B cell (primary cell): ENCODE measurements around the gene UBQLN2. TPM values are rescaled to one million over a fixed set of nuclear protein-coding genes. Genes with fewer than 3 reads are reported as not detected.

ENCODE experiments used
- ATAC-seq: fragments of 200-7000 bp; cut with Tn5 transposase; one replicate; pipeline ENCODE4 v1.10.0; 2021; ENCODE audit warnings: low read depth, mild to moderate bottlenecking, moderate number of reproducible peaks, moderate library complexity
- CTCF ChIA-PET: fragments of 350-600 bp; sonication (Branson Sonifier 250); formaldehyde crosslinking; loops from one replicate; lab custom pipeline; 2021; ENCODE audit warnings: antibody characterized with exemption, inconsistent platforms; lab: Charles Lee
- POLR2A ChIA-PET: fragments of 350-600 bp; sonication (Branson Sonifier 250); formaldehyde crosslinking; loops from one replicate; lab custom pipeline; 2021; ENCODE audit warnings: antibody characterized with exemption; lab: Charles Lee
- DNase-seq: peaks from one replicate; pipeline ENCODE4 v3.0.0; 2013
- H2AFZ ChIP-seq: 2 replicates; pipeline ENCODE4 v1.6.1; 2012; ENCODE audit warnings: mild to moderate bottlenecking, low read depth, low read length; ENCODE audit not compliant: insufficient read depth, poor library complexity, severe bottlenecking
- H3K27ac ChIP-seq, 2 donors: 1 replicate in 1 of 2; 2 replicates in 1 of 2; pipeline ENCODE4 v1.5.1; 2012 to 2013; ENCODE audit warnings: low read length in 2 of 2, mild to moderate bottlenecking in 2 of 2, moderate library complexity in 1 of 2
- H3K27me3 ChIP-seq, 4 experiments: fragments of 200-600 bp in 1 of 4; sonication (generic) in 1 of 4; replicated peaks in 1 of 4; 1 replicate in 2 of 4; 2 replicates in 2 of 4; pipeline versions ENCODE4 v1.6.1 to v1.7.0; 2013 to 2016; ENCODE audit warnings: low read length in 3 of 4, mild to moderate bottlenecking in 2 of 4, mixed read lengths in 1 of 4, moderate library complexity in 1 of 4; ENCODE audit not compliant: insufficient read depth in 4 of 4, control insufficient read depth in 3 of 4; ENCODE audit errors: control extremely low read depth in 1 of 4
- H3K36me3 ChIP-seq, 2 experiments: replicated peaks in 1 of 2; 1 replicate in 1 of 2; 2 replicates in 1 of 2; pipeline versions ENCODE4 v1.6.1 to v1.7.1; 2013; ENCODE audit warnings: low read length in 1 of 2; ENCODE audit not compliant: insufficient read depth in 2 of 2, control insufficient read depth in 1 of 2; ENCODE audit errors: control extremely low read depth in 1 of 2, extremely low read depth in 1 of 2
- H3K4me1 ChIP-seq, 2 donors: fragments of 200-600 bp in 1 of 2; sonication (generic) in 1 of 2; 1 replicate in 1 of 2; 2 replicates in 1 of 2; pipeline versions ENCODE4 v1.5.1 to v1.6.1; 2013 to 2017; ENCODE audit warnings: low read length in 2 of 2; ENCODE audit not compliant: control insufficient read depth in 2 of 2, insufficient read depth in 2 of 2
- H3K4me2 ChIP-seq: replicated peaks from 2 replicates; pipeline ENCODE3; 2012; ENCODE audit warnings: mild to moderate bottlenecking, low read depth, low read length; ENCODE audit not compliant: poor library complexity, severe bottlenecking
- H3K4me3 ChIP-seq, 5 experiments: fragments of 200-600 bp in 1 of 5; sonication (generic) in 1 of 5; 1 replicate in 3 of 5; 2 replicates in 2 of 5; pipeline versions ENCODE4 v1.5.1 to v1.7.0; 2011 to 2016; ENCODE audit warnings: low read length in 4 of 5, mild to moderate bottlenecking in 4 of 5, low read depth in 2 of 5, control low read depth in 1 of 5, moderate library complexity in 1 of 5; ENCODE audit not compliant: insufficient read depth in 1 of 5; ENCODE audit errors: control extremely low read depth in 1 of 5, extremely low read depth in 1 of 5
- H3K79me2 ChIP-seq: fragments of 200-600 bp; sonication (generic); one replicate; pipeline ENCODE4 v1.6.0; 2016; ENCODE audit warnings: low read length; ENCODE audit not compliant: control insufficient read depth, insufficient read depth
- H3K9ac ChIP-seq: fragments of 200-600 bp; sonication (generic); 2 replicates; pipeline ENCODE4 v1.6.1; 2017; ENCODE audit warnings: mild to moderate bottlenecking, low read length, moderate library complexity
- H3K9me3 ChIP-seq, 3 donors: one replicate each; pipeline versions ENCODE4 v1.6.1 to v1.7.1; 2013; ENCODE audit warnings: low read length in 2 of 3; ENCODE audit not compliant: control insufficient read depth in 2 of 3, insufficient read depth in 1 of 3; ENCODE audit errors: control extremely low read depth in 1 of 3
- H4K20me1 ChIP-seq: 2 replicates; pipeline ENCODE4 v1.6.0; 2012; ENCODE audit warnings: mild to moderate bottlenecking, low read length; ENCODE audit not compliant: insufficient read depth, control insufficient read depth, poor library complexity, severe bottlenecking
- H3K27ac Mint-ChIP-seq: one replicate; pipeline ENCODE4 v1.8.0; 2021; ENCODE audit warnings: mixed read lengths
- H3K27me3 Mint-ChIP-seq: one replicate; pipeline ENCODE4 v1.8.0; 2021; ENCODE audit warnings: mixed read lengths
- H3K4me1 Mint-ChIP-seq: one replicate; pipeline ENCODE4 v1.8.0; 2021; ENCODE audit warnings: mixed read lengths
- H3K4me3 Mint-ChIP-seq: one replicate; pipeline ENCODE4 v1.8.0; 2021; ENCODE audit warnings: mixed read lengths
- H3K9me3 Mint-ChIP-seq: one replicate; pipeline ENCODE4 v1.8.0; 2022; ENCODE audit warnings: mixed read lengths; ENCODE audit not compliant: insufficient read depth
- CTCF ChIP-seq: fragments of 200-600 bp; IDR thresholded peaks from one replicate; pipeline ENCODE4 v1.8.0; 2022; ENCODE audit warnings: antibody characterized with exemption, mild to moderate bottlenecking
- EZH2 ChIP-seq: IDR thresholded peaks from 2 replicates; pipeline ENCODE4 v1.6.1; 2012; ENCODE audit warnings: borderline replicate concordance, low read depth, mild to moderate bottlenecking, moderate library complexity, low read length; ENCODE audit not compliant: insufficient read depth, poor library complexity, severe bottlenecking
- WGBS: methylation state at CpG from one replicate; pipeline ENCODE4 v1.1.5; 2013; ENCODE audit warnings: missing lambda C conversion rate; ENCODE audit not compliant: insufficient coverage; 5-methylcytosine and 5-hydroxymethylcytosine counted together
- intact Hi-C: fragments of 100-400 bp; cut with micrococcal nuclease; formaldehyde crosslinking; loops from one replicate; pipeline ENCODE4 v1.10.0; 2022
- polyA minus RNA-seq: library from RNA; depleted of rRNA, polyadenylated mRNA; stranded (reverse); fragments of >200 nt; gene quantifications from 2 replicates; pipeline ENCODE4 v1.2.3, GENCODE V29; 2012
- polyA plus RNA-seq: library from polyadenylated mRNA; depleted of rRNA; stranded (reverse); fragments of >200 nt; gene quantifications from 2 replicates; pipeline ENCODE4 v1.2.3, GENCODE V29; 2012
- total RNA-seq, 2 donors: library from RNA; stranded (reverse); fragments of 120-200 nt in 1 of 2; gene quantifications; 1 replicate in 1 of 2; 2 replicates in 1 of 2; pipeline versions ENCODE4 v1.2.3 to v1.2.4, GENCODE V29; 2013 to 2022

The UBQLN2 gene
- total RNA-seq (33.8 and 35.3 TPM in 2 replicates), polyA plus RNA-seq (20.7 and 22.4 TPM in 2 replicates), polyA minus RNA-seq (10.2 and 17.1 TPM in 2 replicates)
- total RNA-seq (2013): 5.5 TPM

GRCh38 chrX:56563231-56564161 lies at the start of gene UBQLN2:
TSS of gene UBQLN2 (plus strand) at chrX:56563627. CDS start at chrX:56563874, 247 bp downstream.
- Histone ChIP-seq H3K4me2 (peak within 1 kb of the TSS; percentile 80), H3K27me3 (no peaks in the 10 kb centered on the region), H3K79me2 (peaks cover 33% of the 10 kb centered on the region), H2AFZ (peak within 1 kb of the TSS; percentile 86), H4K20me1 (no peaks in the 10 kb centered on the region), H3K9ac (peak within 1 kb of the TSS; percentile 90), H3K4me3 (peak within 1 kb of the TSS; percentile 65 to 85 (median 75)), H3K9me3 (no peaks in the 10 kb centered on the region), H3K36me3 (no peaks in the 10 kb centered on the region), H3K27ac (peak within 1 kb of the TSS; percentile 88 to 92), H3K4me1 (peaks cover 11 to 15% of the 10 kb centered on the region in 2 donors)
- Mint-ChIP-seq H3K27me3 (no peaks in the 10 kb centered on the region), H3K27ac (peak within 1 kb of the TSS; percentile 97), H3K4me1 (peaks cover 25% of the 10 kb centered on the region), H3K9me3 (no peaks in the 10 kb centered on the region), H3K4me3 (peak within 1 kb of the TSS; percentile 93)
- intact Hi-C loops: loop anchor here (2.0 to 5.0 kb wide), 7 partner anchors 15 to 1756 kb away; partner anchors contain the start of genes KLF8, MAGED2, NBDY and RRAGB
- DNase-seq: peak; percentile 82
- CTCF ChIA-PET: interaction anchor here (1.1 kb wide), 1 partner anchor 845 kb away, joined by 3 read pairs; the partner anchor contains the start of gene RRAGB
- no peak for TF ChIP-seq EZH2
- no peak for TF ChIP-seq CTCF
- peak; percentile 85 for ATAC-seq
- POLR2A ChIA-PET: interaction anchor here (1.0 kb wide), 1 partner anchor 1074 kb away, joined by 3 read pairs; the partner anchor contains the start of gene USP51
- WGBS: under 1% methylated on average over 44 of the region's 70 CpGs

GRCh38 chrX:56519642-56520041 lies 43.8 kb upstream of the UBQLN2 start:
- H3K4me1 Mint-ChIP-seq: no peaks in the 10 kb centered on the region
- Histone ChIP-seq H3K27ac (no peak overlapping the region), H3K4me1 (no peaks in the 10 kb centered on the region), H4K20me1 (no peaks in the 10 kb centered on the region), H3K4me3 (no peak overlapping the region), H3K79me2 (no peaks in the 10 kb centered on the region), H3K27me3 (no peaks in the 10 kb centered on the region), H3K9ac (no peak overlapping the region), H2AFZ (no peak overlapping the region), H3K9me3 (no peaks in the 10 kb centered on the region), H3K4me2 (no peak overlapping the region), H3K36me3 (no peaks in the 10 kb centered on the region)
- H3K9me3 Mint-ChIP-seq: no peaks in the 10 kb centered on the region
- ChIA-PET POLR2A (no interaction called here), CTCF (no interaction called here)
- H3K4me3 Mint-ChIP-seq: no peak overlapping the region
- DNase-seq (no peak), ATAC-seq (no peak)
- WGBS: no CpG with 5 or more reads among the region's 2 CpGs
- intact Hi-C loops: no loop called here
- no peaks in the 10 kb centered on the region for H3K27me3 Mint-ChIP-seq
- H3K27ac Mint-ChIP-seq: no peak overlapping the region
- TF ChIP-seq EZH2 (no peak), CTCF (no peak)
